Amniotic stem cell (primary cell): Measurements from ENCODE around the gene FOXD3.

Source experiments
- DNase-seq: peaks from one replicate; lab custom pipeline; 2025; lab: John Stamatoyannopoulos, UW

Gene FOXD3

GRCh38 chr1:63362073-63362472 lies 39.7 kb downstream of the FOXD3 start:
- no peak for DNase-seq

- DNase-seq = no peak
These were observed 40.2 kb downstream of the FOXD3 start for GRCh38 chr1:63362578-63362977.

GRCh38 chr1:63363014-63363413 lies 40.6 kb downstream of the FOXD3 start:
- no peak for DNase-seq

GRCh38 chr1:63366908-63367214 lies 44.5 kb downstream of the FOXD3 start:
- no peak for DNase-seq

GRCh38 chr1:63367215-63368103 lies 45.1 kb downstream of the FOXD3 start, which contains the start of gene ALG6:
Gene ALG6, plus strand, starts transcription at chr1:63367627. Its CDS starts 3,351 bp downstream, at chr1:63370978.
- DNase-seq = peak; percentile 72

- DNase-seq = no peak
These were observed 45.8 kb downstream of the FOXD3 start for GRCh38 chr1:63368131-63368530.
